ENCODE data around the gene EVI5L.
A peak's percentile ranks its signal among the peaks of the same experiment; 100 is the strongest.
"Not testable (repeated sequence)": the region's sequence is repeated elsewhere in the genome, so short reads cannot be mapped to it uniquely, and the experiment has no call there.

EVI5L gene

GRCh38 chr19:7848779-7849457, 18.9 kb downstream of the EVI5L start:
- DNase-seq = no peak

DNA sequence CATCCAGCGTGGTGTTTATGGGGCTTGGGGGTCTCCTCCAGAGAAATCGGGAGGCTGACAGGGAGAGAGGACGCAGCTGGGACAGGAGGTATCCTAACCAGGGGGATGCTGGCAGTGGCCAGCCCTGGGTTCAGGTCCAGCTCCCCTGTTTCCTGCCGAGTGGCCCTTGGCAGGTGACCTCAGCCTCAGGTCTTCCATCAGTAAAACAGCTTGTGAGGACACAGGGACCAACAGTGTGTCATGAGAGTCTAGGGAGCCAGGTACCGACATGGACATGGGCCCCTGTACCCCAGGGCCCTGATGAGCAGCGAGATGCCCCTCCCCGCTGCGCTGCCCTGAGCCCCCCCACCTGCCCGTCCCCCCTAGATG, 19.6 kb downstream of the EVI5L start:
- DNase-seq = no peak

DNA sequence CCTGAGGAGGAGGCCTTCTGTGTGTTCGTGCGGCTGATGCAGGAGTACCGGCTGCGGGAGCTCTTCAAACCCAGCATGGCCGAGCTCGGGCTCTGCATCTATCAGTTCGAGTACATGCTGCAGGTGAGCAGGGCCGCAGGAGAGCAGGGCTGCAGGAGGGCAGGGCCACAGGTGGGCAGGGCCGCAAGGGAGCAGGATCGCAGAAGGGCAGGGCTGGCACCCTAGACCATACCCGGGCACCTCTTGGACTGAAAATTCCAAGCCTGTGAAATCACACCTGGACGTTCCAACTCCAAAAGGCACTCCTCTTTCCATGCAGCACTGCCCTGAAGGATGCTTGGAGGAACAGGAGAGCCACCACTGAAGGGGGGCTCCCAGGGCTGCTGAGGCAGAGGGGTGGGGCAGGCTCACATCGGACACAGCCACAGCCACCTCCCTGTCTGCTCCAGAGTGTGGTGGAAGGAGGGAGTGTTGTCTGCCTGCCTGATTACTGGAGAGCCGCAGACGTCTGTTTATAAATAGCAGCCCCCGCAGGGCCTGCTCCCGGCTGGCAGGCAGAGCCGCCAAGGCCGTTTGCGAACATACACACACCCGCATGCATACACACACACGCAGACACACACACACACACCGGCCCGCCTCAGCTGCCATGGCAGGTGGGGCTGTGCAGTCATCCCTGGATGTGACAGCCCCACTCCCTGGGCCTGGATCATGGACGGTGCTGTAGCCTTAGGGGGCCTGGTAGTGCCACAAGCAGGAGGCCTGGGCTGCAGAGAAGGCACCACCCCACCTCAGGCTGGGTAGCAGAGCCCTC, 20.2 kb downstream of the EVI5L start:
- no peak for DNase-seq

DNA sequence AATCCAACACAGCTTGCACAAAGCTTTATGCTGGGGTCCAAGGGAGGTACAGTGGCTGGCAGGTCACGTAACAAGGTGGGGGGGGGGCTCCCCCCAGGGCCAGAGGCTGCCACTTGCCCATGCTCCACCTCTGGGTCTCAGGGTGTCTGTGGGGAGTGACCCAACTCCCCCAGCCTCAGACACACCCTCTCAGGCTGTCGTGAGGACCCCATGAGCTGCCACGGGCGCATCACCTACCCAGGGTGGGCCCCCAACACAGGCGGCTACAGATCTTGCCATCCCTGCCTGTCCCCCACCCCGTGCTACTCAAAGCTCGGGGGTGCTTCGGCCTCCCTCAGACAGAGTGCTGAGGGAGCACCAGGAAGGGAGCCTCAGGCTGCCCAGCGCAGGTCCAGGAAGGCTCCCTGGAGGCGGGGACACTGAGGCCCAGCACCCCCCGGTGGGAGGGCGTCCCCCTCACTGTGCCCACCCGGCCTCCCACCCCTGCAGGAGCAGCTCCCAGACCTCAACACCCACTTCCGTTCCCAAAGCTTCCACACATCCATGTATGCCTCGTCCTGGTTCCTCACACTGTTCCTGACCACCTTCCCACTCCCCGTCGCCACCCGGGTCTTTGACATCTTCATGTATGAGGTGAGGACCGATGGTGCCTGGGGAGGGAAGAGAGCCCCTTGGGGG, 21.1 kb downstream of the EVI5L start:
- DNase-seq = no peak

DNA sequence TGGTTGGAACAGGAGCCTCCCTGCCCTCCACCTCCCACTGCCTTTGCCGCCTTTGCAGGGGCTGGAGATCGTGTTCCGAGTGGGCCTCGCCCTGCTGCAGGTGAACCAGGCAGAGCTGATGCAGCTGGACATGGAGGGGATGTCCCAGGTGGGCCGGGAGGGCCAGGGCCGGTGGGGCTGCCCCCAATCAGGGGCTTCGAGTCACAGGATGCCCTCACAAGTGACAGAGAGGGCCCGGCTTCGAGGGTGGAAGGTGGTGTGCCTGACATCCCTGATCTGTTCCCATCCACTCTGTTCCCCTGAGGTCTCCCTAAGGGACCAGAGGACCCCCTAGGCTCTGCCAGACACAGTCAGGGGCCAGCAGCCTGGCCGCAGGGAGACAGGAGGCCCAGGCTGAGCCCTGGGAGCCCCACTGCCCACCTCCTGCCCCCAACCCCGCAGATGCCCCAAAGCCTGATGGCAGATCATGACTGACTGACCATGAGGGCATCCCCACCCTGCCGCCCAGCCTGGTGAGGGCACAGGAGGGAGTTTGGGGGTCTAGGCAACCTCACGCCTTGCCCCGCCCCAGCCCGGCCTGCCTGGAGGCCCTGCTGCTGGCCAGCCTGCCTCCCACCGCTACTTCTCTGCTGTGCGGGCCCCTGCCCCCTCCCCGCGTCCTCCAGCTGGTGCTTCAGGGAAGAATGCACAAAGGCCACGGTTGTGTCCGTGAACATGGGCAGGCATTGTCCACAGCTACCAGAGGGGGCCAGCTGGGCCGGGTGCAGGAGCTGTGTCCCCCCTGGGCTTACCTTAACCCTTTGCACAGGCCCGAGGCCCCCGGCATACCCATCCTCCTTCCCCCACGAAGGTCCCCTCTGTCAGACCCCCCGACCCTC, 21.8 kb downstream of the EVI5L start:
- no peak for DNase-seq

DNA sequence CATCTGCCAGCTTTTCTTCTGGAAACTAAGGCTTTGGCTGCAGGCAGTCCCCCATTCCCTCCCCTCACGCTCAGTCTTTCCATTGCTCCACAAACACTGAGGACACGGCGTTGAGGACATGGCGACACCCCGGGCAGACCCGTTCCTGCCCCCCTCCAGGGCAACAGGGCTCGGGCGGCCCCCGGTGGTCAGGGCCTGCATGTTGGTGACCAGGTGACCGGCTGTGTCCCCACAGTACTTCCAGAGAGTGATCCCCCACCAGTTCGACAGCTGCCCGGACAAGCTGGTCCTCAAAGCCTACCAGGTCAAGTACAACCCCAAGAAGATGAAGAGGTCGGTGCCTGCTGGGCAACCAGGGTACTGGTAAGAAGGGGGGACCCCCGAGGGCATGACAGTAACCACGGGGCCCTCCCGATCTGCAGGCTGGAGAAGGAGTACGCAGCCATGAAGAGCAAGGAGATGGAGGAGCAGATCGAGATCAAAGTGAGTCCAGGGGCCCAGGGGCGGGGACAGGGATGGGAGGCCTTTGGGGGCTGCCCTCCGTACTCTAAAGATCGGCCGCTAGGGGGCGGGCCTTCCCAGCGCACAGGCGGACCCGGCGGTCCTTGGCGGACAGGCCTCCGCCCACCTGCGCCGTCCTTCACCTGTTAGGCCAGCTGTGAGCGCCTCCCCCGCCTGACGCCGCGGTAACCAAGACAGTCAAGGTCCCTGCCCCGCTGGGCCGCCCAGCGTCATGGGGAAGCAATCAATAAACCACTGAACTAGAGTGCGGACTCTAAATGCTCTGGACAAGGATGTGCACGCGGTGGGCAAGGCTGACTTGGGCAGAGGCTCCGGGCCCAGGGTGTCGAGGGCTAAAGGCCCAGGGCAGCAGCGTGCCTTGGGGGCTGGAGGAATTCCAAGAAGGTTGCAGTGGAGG, 23.1 kb downstream of the EVI5L start:
- DNase-seq = peak; percentile 85

DNA sequence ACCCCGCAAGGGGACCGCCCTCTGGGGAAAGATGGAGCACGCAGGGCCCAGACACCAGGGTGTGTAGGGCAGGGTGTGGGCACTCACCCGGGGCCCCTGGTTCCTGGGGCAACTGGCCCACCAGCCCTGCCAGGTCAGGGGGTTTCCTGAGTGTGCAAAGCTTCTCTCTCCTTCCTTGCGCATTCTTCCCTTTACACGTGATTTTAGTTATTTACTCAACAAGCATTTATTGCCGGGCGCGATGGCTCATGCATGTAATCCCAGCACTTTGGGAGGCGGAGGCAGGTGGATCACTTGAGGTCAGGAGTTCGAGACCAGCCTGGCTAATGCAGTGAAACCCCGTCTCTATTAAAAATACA, 23.7 kb downstream of the EVI5L start:
- no peak for DNase-seq

DNA sequence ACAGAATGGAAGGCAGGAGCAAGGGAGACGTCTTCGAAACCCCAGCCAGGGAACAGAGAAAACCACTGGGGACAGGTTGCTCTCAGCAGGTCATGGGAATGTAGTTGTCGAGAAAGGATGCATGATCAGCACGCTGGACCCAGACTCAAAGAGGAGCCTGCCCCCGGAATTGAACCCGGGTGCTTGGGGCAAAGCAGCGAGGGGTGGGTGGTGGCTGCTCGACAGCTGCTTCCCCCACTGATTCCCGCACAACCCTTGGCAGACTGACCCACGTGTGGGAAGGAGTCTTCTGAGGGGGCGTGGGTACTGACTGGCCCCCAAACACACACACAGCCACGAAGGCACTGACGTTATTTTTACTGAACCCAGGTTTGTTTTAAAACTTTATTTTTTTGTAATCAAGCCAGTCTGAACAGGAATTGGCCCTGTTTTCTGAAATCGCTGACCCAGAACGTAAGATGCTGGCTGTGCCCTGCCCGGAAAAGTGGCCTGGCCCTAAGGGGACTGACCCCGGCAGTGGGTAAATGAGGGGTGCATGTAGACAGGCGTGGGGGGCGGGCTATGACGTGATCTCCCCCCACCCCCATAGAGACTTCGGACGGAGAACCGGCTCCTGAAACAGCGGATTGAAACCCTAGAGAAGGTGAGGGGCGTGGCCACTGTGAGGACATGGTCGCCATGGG, 25.5 kb downstream of the EVI5L start:
- DNase-seq = no peak

- no peak for DNase-seq
These were observed 26.1 kb downstream of the EVI5L start for GRCh38 chr19:7856109-7856591.

DNA sequence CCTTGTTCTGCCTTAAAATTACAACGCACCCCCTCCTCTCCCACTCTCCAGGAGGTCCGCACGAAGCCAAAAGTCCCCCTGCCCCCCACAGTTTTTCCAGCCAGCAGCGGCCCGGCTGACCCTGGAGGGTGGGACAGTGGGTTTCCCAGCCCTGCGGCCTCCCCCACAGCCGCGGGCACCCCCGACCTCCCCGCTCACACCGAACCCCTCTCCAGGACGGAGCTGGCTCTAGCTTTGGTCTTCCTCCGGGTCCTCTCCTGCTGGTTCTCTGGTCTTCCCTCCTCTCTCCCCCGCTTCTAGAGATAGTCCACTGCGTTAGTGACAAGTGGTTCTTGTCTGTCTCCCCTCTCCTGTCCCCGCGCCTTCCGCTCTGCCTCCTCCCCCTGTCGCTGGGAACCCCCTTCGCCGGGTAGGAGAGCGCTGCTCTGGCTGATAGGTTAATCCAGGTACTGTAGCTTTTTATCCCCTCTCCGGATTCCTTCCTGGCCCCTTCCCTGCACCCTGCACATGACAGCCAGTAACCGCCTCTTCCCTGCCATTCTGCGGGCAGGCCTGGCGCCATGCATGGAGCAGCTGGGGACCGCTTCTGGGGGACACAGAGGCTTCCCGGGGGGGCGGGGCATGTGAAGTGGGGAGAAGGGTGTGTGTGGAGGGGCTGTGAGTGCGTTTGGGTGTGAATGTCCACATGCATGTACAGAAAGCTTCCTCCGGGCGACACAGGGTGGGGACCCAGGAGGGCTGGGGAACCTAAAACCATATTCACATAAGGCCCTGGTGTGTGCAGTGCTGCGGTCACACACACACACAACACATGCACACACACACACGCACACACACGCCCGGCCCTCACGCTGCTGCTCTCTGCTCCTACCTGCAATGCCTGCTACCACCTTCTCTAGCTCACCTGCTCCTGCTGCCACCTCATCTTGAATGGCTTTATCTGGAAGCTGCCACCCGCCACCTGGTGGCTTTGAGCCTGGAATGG, 27.0 kb downstream of the EVI5L start:
- peak; percentile 34 for DNase-seq

DNA sequence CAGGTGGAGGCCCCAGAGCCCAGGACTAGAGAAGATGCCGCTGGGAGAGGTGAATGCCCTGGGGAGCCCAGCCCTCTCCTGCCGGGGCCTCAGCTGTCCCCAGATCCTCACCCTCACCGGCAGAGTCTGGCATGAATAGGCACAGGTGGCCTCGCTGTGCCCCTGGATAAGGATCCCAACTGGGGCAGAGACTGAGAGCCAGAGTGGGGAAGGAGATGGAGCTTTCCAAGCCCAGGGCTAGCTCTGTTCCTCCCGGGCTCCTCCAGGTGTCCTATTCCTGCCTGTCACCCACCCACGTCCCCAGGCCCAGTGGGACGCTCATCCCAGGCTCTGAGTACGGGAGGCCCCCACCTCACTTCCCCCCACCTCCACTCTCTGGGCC, 27.7 kb downstream of the EVI5L start:
- no peak for DNase-seq

DNA sequence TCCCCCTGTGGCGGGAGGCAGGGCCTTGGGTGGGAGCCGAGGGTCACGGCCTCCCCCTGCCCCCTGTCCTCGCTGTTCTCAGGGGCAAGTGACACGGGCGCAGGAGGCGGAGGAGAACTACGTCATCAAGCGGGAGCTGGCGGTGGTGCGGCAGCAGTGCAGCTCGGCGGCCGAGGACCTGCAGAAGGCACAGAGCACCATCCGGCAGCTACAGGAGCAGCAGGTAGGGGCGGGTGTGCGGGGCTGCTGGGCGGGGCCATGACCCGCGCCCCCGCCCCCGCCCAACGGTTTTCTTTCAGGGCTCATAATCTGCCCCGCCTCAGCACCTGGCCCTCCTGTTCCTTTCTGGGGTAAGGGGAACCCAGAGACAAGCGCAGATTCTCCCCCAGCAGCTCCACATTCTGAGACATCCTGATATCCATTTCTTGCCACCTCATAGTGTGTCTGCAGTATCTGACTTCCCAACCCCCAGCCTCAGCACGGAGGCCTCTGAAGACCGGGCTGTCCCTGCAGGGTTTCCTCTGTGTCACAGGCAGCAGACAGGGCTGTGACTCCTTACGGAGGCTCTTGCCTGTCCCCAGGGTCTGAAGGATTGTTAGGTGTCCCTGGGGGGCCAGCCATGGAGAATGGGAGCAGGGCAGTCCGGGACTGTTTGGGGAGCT, 28.2 kb downstream of the EVI5L start:
- peak; percentile 88 for DNase-seq

DNA sequence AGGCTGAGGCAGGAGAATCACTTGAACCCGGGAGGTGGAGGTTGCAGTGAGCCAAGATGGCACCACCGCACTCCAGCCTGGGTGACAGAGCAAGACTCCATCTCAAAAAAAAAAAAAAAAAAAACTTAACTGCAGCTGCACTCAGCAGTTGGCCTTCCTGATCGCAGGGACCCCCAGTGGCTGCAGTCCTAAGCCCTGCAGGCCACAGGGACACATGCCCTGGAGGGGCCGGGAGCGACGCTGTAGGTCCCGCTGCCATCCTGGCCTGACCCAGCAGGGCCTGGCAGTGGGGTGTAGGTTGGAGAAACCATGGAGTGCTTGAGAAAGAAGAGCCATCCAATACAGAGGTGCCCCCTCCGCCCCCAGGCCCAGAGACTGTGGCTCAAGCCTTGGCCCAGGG, 29.1 kb downstream of the EVI5L start:
- DNase-seq = not testable (repeated sequence)

- no peak for DNase-seq
These were observed 30.1 kb downstream of the EVI5L start for GRCh38 chr19:7859831-7860713.

GRCh38 chr19:7860714-7861618, 30.9 kb downstream of the EVI5L start:
- DNase-seq = no peak

GRCh38 chr19:7861619-7862412, 31.8 kb downstream of the EVI5L start:
- no peak for DNase-seq
